CD14-positive monocyte (primary cell): ENCODE data around the gene GPER1. TPM values are rescaled to one million over a fixed set of nuclear protein-coding genes. Genes with fewer than 3 reads are reported as not detected.
A peak's percentile ranks its signal among the peaks of the same experiment; 100 is the strongest.

Experiments
- DNase-seq, 3 donors: peaks; one replicate each; pipeline ENCODE4 v3.0.0-alpha.2; 2011 to 2022
- H2AFZ ChIP-seq: 2 replicates; pipeline ENCODE4 v1.6.0; 2012; ENCODE audit warnings: mild to moderate bottlenecking, low read depth, low read length, inconsistent platforms; ENCODE audit not compliant: insufficient read depth, poor library complexity, severe bottlenecking
- H3K27ac ChIP-seq, 2 donors: 1 replicate in 1 of 2; 2 replicates in 1 of 2; pipeline ENCODE4 v1.5.1; 2012 to 2013; ENCODE audit warnings: low read length in 2 of 2, control low read depth in 1 of 2, inconsistent platforms in 1 of 2, low read depth in 1 of 2, mild to moderate bottlenecking in 1 of 2
- H3K27me3 ChIP-seq, 2 donors: one replicate each; pipeline versions ENCODE4 v1.6.0 to v1.6.1; 2011 to 2013; ENCODE audit warnings: low read length in 2 of 2; ENCODE audit not compliant: control insufficient read depth in 2 of 2, insufficient read depth in 2 of 2
- H3K36me3 ChIP-seq, 2 donors: replicated peaks in 1 of 2; 1 replicate in 1 of 2; 2 replicates in 1 of 2; pipeline versions ENCODE4 v1.5.1 to v1.6.1; 2012 to 2013; ENCODE audit warnings: low read length in 2 of 2, control low read depth in 1 of 2, inconsistent platforms in 1 of 2, mild to moderate bottlenecking in 1 of 2; ENCODE audit not compliant: insufficient read depth in 2 of 2, control insufficient read depth in 1 of 2
- H3K4me1 ChIP-seq, 2 donors: 1 replicate in 1 of 2; 2 replicates in 1 of 2; pipeline versions ENCODE4 v1.5.1 to v1.6.1; 2012 to 2013; ENCODE audit warnings: low read length in 2 of 2, control low read depth in 1 of 2, inconsistent platforms in 1 of 2, mild to moderate bottlenecking in 1 of 2, moderate library complexity in 1 of 2; ENCODE audit not compliant: insufficient read depth in 2 of 2, control insufficient read depth in 1 of 2
- H3K4me2 ChIP-seq: replicated peaks from 2 replicates; pipeline ENCODE3; 2012; ENCODE audit warnings: low read length, moderate library complexity, mild to moderate bottlenecking; ENCODE audit not compliant: poor library complexity, severe bottlenecking; ENCODE audit errors: extremely low read depth
- H3K4me3 ChIP-seq, 3 experiments: fragments of 200-600 bp in 1 of 3; sonication (generic) in 1 of 3; replicated peaks in 1 of 3; 1 replicate in 2 of 3; 2 replicates in 1 of 3; pipeline ENCODE4 v1.5.1; 2011 to 2013; ENCODE audit warnings: low read length in 3 of 3, mild to moderate bottlenecking in 3 of 3, control low read depth in 2 of 3, low read depth in 2 of 3, inconsistent platforms in 1 of 3, moderate library complexity in 1 of 3
- H3K79me2 ChIP-seq: 2 replicates; pipeline ENCODE4 v1.6.0; 2012; ENCODE audit warnings: mild to moderate bottlenecking, control low read depth, inconsistent platforms, low read length, moderate library complexity; ENCODE audit not compliant: insufficient read depth
- H3K9ac ChIP-seq: 2 replicates; pipeline ENCODE4 v1.6.0; 2017; ENCODE audit warnings: low read length, mild to moderate bottlenecking; ENCODE audit not compliant: insufficient read depth, poor library complexity, severe bottlenecking
- H3K9me3 ChIP-seq, 2 donors: replicated peaks in 1 of 2; 1 replicate in 1 of 2; 2 replicates in 1 of 2; pipeline versions ENCODE4 v1.5.1 to v1.6.1; 2012 to 2013; ENCODE audit warnings: low read length in 2 of 2, control low read depth in 1 of 2; ENCODE audit not compliant: control insufficient read depth in 1 of 2, insufficient read depth in 1 of 2
- H4K20me1 ChIP-seq: 2 replicates; pipeline ENCODE4 v1.6.0; 2012; ENCODE audit warnings: mild to moderate bottlenecking, low read length, control low read depth, moderate library complexity; ENCODE audit not compliant: insufficient read depth
- H3K27ac Mint-ChIP-seq, 7 donors: one replicate each; pipeline ENCODE4 v1.8.0; 2020; ENCODE audit warnings: mild to moderate bottlenecking in 7 of 7, mixed read lengths in 7 of 7, moderate library complexity in 6 of 7, inconsistent platforms in 2 of 7
- H3K27me3 Mint-ChIP-seq, 3 donors: one replicate each; pipeline ENCODE4 v1.8.0; 2021 to 2022; ENCODE audit warnings: low read depth in 3 of 3, mild to moderate bottlenecking in 3 of 3, mixed read lengths in 3 of 3, moderate library complexity in 3 of 3, inconsistent platforms in 1 of 3
- H3K36me3 Mint-ChIP-seq, 2 donors: one replicate each; pipeline ENCODE4 v1.8.0; 2020; ENCODE audit warnings: mixed read lengths in 2 of 2, inconsistent platforms in 1 of 2, mild to moderate bottlenecking in 1 of 2
- H3K4me1 Mint-ChIP-seq: one replicate; pipeline ENCODE4 v1.8.0; 2020; ENCODE audit warnings: mild to moderate bottlenecking, mixed read lengths
- H3K4me3 Mint-ChIP-seq, 2 donors: one replicate each; pipeline ENCODE4 v1.8.0; 2020; ENCODE audit warnings: mild to moderate bottlenecking in 2 of 2, mixed read lengths in 2 of 2, moderate library complexity in 1 of 2
- H3K9me3 Mint-ChIP-seq, 7 donors: one replicate each; pipeline ENCODE4 v1.8.0; 2020 to 2022; ENCODE audit warnings: mixed read lengths in 7 of 7, mild to moderate bottlenecking in 6 of 7, moderate library complexity in 6 of 7, inconsistent platforms in 2 of 7
- CTCF ChIP-seq: fragments of 200-600 bp; IDR thresholded peaks from one replicate; pipeline ENCODE4 v1.8.0; 2022; ENCODE audit warnings: antibody characterized with exemption, mild to moderate bottlenecking
- WGBS: methylation state at CpG from one replicate; pipeline ENCODE4 v1.1.5; 2013; ENCODE audit warnings: missing lambda C conversion rate; ENCODE audit not compliant: insufficient coverage; 5-methylcytosine and 5-hydroxymethylcytosine counted together
- intact Hi-C, 2 donors: fragments of 100-400 bp; cut with micrococcal nuclease; formaldehyde crosslinking; loops; one replicate each; pipeline versions ENCODE4 v1.15.0 to v1.15.1; 2023
- polyA plus RNA-seq, 3 donors: library from polyadenylated mRNA; depleted of rRNA in 1 of 3; unstranded in 2 of 3; stranded (reverse) in 1 of 3; fragments of 300-500 nt in 2 of 3; fragments of >200 nt in 1 of 3; fragmentation: Illumina TruSeq in 2 of 3; gene quantifications; 1 replicate in 2 of 3; 2 replicates in 1 of 3; pipeline ENCODE4 v1.2.3, GENCODE V29; 2012 to 2021

The GPER1 gene
- polyA plus RNA-seq, 3 donors, result 0.35 to 10.0 (median 4.1) TPM

- Histone ChIP-seq H3K4me3 (no peak overlapping the region), H3K27ac (no peak overlapping the region), H3K4me2 (no peak overlapping the region), H3K4me1 (peaks cover 16 to 20% of the 10 kb centered on the region in 2 donors), H3K9ac (no peak overlapping the region), H3K36me3 (peaks cover 0 to 3% of the 10 kb centered on the region in 2 donors), H2AFZ (no peak overlapping the region), H3K79me2 (no peaks in the 10 kb centered on the region), H4K20me1 (no peaks in the 10 kb centered on the region), H3K27me3 (no peaks in the 10 kb centered on the region), H3K9me3 (no peaks in the 10 kb centered on the region)
- intact Hi-C loops, result no loop called here
- Mint-ChIP-seq H3K27ac (peak overlapping the region in 1 of 7 donors; percentile 54), H3K36me3 (peaks cover 4 to 9% of the 10 kb centered on the region in 2 donors), H3K4me3 (no peak overlapping the region), H3K27me3 (peaks cover 0 to 2% (median 1%) of the 10 kb centered on the region in 3 donors), H3K4me1 (peaks cover 19% of the 10 kb centered on the region), H3K9me3 (peaks cover 0 to 4% (median 0%) of the 10 kb centered on the region in 7 donors)
- no peak for TF ChIP-seq CTCF
- WGBS, result 94% methylated on average over 15 of the region's 23 CpGs
- no peak for DNase-seq
Observed at GRCh38 chr7:1095621-1096155, 7.8 kb downstream of the GPER1 start.

- DNase-seq, result no peak
- Mint-ChIP-seq H3K27ac (no peak overlapping the region), H3K4me1 (peaks cover 12% of the 10 kb centered on the region), H3K4me3 (no peak overlapping the region), H3K9me3 (peaks cover 0 to 4% (median 0%) of the 10 kb centered on the region in 7 donors), H3K27me3 (peaks cover 0 to 2% (median 2%) of the 10 kb centered on the region in 3 donors), H3K36me3 (peaks cover 4 to 9% of the 10 kb centered on the region in 2 donors)
- Histone ChIP-seq H3K79me2 (no peaks in the 10 kb centered on the region), H3K4me1 (peaks cover 8 to 12% of the 10 kb centered on the region in 2 donors), H3K9me3 (no peaks in the 10 kb centered on the region), H2AFZ (no peak overlapping the region), H3K4me2 (no peak overlapping the region), H3K4me3 (no peak overlapping the region), H3K9ac (no peak overlapping the region), H4K20me1 (no peaks in the 10 kb centered on the region), H3K27me3 (no peaks in the 10 kb centered on the region), H3K36me3 (peaks cover 0 to 3% of the 10 kb centered on the region in 2 donors), H3K27ac (no peak overlapping the region)
- TF ChIP-seq CTCF, result no peak
- WGBS, result 97% methylated on average over 33 of the region's 44 CpGs
- intact Hi-C loops, result no loop called here
Observed at GRCh38 chr7:1096156-1097119, 8.5 kb downstream of the GPER1 start.
